Fibroblast of the aortic adventitia (primary cell): Measurements from ENCODE around the gene CDH6. TPM values are rescaled to one million over a fixed set of nuclear protein-coding genes. Genes with fewer than 3 reads are reported as not detected.

Source experiments
- DNase-seq: peaks from one replicate; pipeline ENCODE4 v3.0.0-alpha.2; 2010; ENCODE audit warnings: low read depth
- H3K4me3 ChIP-seq: 2 replicates; pipeline ENCODE4 v1.5.1; 2011; ENCODE audit warnings: low read depth, mild to moderate bottlenecking, control low read depth, low read length, moderate library complexity
- CTCF ChIP-seq: IDR thresholded peaks from 2 replicates; pipeline ENCODE4 v1.5.1; 2011; ENCODE audit warnings: mild to moderate bottlenecking, low read length, control low read depth, inconsistent platforms; ENCODE audit not compliant: insufficient read depth
- total RNA-seq: library from RNA; depleted of rRNA; stranded (reverse); fragments of >200 nt; gene quantifications from 2 replicates; pipeline ENCODE4 v1.2.3, GENCODE V29; 2012; ENCODE audit warnings: low replicate concordance

Gene CDH6
- total RNA-seq, 1 donor = 103 TPM

- no peak for TF ChIP-seq CTCF
- H3K4me3 ChIP-seq = no peak overlapping the region
- no peak for DNase-seq
These were observed 11.3 kb upstream of the CDH6 start for GRCh38 chr5:31182136-31182535.

GRCh38 chr5:31185951-31186350 is 7.5 kb upstream of the CDH6 start:
- DNase-seq = no peak
- no peak for TF ChIP-seq CTCF
- H3K4me3 ChIP-seq = no peak overlapping the region

GRCh38 chr5:31186672-31187267 is 6.7 kb upstream of the CDH6 start:
- peak; percentile 74 for DNase-seq
- no peak overlapping the region for H3K4me3 ChIP-seq
- peak; percentile 79 for TF ChIP-seq CTCF

GRCh38 chr5:31187591-31187990 is 5.9 kb upstream of the CDH6 start:
- no peak overlapping the region for H3K4me3 ChIP-seq
- TF ChIP-seq CTCF = no peak
- DNase-seq = no peak

- DNase-seq = peak; percentile 44
- TF ChIP-seq CTCF = no peak
- H3K4me3 ChIP-seq = no peak overlapping the region
These were observed 1.0 kb upstream of the CDH6 start for GRCh38 chr5:31192442-31192841.

- no peak for TF ChIP-seq CTCF
- H3K4me3 ChIP-seq = peak overlapping the region; percentile 84
- DNase-seq = no peak
These were observed 370 bp upstream of the CDH6 start for GRCh38 chr5:31193116-31193515.

GRCh38 chr5:31194468-31194813 is 955 bp downstream of the CDH6 start:
- no peak for TF ChIP-seq CTCF
- H3K4me3 ChIP-seq = peak overlapping the region; percentile 84
- peak; percentile 42 for DNase-seq
